Measurements from ENCODE around the gene FAM204A. TPM values are rescaled to one million over a fixed set of nuclear protein-coding genes. Genes with fewer than 3 reads are reported as not detected.
A peak's percentile ranks its signal among the peaks of the same experiment; 100 is the strongest.

The FAM204A gene
- total and polyA plus RNA-seq, 2 of the 13 experiments (the other 11 are each of a cell fraction or from before 2014, with no cell fraction given), result 9.2 to 61.0 TPM

DNA sequence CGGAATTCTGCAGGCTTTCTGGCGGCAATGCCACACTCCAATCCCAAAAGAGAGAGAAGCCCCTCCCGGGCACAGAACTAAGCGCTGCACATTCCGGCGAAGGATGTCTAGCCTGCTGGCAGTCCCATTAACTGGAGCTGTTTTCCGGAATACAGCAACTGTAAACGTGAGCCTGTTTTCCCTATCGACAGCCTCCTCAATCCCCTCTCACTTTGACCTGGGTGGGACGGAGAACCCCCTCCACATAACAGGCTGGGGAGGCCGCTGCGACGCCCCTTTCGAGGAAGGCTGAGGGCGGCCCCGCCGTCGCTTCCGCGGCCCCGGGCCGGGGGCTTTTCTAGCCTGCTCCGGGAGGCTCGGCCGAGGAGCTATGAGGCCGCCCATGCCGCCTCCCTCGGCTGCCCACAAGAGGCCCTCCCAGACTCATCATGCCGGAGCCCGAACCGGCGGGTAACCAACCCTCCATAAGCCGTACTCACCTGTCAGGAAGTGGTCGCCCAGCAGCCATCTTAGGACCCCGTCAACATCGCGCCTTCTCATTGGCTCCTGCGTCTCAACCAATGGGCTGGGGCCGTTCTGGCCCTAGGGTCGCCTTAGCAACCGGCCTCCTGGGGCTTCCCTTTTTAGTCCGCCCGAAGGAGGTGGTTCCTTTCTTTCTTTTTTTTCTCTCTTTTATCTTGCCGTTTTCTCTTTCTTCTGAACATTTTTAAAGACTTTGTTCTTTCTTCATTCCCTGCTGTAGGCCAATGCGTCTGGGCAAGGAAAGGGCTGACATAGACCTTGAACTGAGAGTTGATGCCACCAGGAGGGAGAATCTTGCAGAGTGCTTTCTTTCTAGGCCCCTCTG, at the start of gene FAM204A (continued):
- no peak for TF ChIP-seq PTBP1 (IDR thresholded peaks at IDR 0.05; ENCODE audit: low read depth, low read length, poor library complexity, severe bottlenecking)
- TF ChIP-seq SIX4 (CRISPR knock-in tag; IDR thresholded peaks at IDR 0.05), result no peak
- TF ChIP-seq, protein P1, sequence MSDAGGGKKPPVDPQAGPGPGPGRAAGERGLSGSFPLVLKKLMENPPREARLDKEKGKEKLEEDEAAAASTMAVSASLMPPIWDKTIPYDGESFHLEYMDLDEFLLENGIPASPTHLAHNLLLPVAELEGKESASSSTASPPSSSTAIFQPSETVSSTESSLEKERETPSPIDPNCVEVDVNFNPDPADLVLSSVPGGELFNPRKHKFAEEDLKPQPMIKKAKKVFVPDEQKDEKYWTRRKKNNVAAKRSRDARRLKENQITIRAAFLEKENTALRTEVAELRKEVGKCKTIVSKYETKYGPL (CRISPR knock-in tag; IDR thresholded peaks at IDR 0.05), result no peak
- no peak for TF ChIP-seq TRIM24 (CRISPR knock-in tag; IDR thresholded peaks at IDR 0.05)
- no peak for TF ChIP-seq THYN1 (CRISPR knock-in tag; IDR thresholded peaks at IDR 0.05; ENCODE audit: borderline replicate concordance, low read depth)
- TF ChIP-seq GPBP1L1 (CRISPR knock-in tag; IDR thresholded peaks at IDR 0.05), result no peak
- no peak for TF ChIP-seq ZSCAN21 (CRISPR knock-in tag; IDR thresholded peaks at IDR 0.05; ENCODE audit: borderline replicate concordance)
- TF ChIP-seq KDM6A (CRISPR knock-in tag; IDR thresholded peaks at IDR 0.05; ENCODE audit: low read depth), result no peak
- TF ChIP-seq RAD51 (IDR thresholded peaks at IDR 0.05; ENCODE audit: borderline replicate concordance), result no peak
- no peak for TF ChIP-seq ZNF337 (CRISPR knock-in tag; IDR thresholded peaks at IDR 0.05; ENCODE audit: borderline replicate concordance, low read depth)
- TF ChIP-seq MED1 (CRISPR knock-in tag; IDR thresholded peaks at IDR 0.05), result no peak
- TF ChIP-seq FOXP4 (CRISPR knock-in tag; IDR thresholded peaks at IDR 0.05), result no peak
- no peak for TF ChIP-seq PHF5A (CRISPR knock-in tag; IDR thresholded peaks at IDR 0.05; ENCODE audit: low read depth, unreplicated experiment)
- no peak for TF ChIP-seq PCBP2 (optimal IDR thresholded peaks at IDR 0.05; ENCODE audit: low read depth, low read length, poor library complexity, severe bottlenecking)
- no peak for TF ChIP-seq NFE2L1 (CRISPR knock-in tag; IDR thresholded peaks at IDR 0.05; ENCODE audit: borderline replicate concordance)
- no peak for TF ChIP-seq FLYWCH1 (CRISPR knock-in tag; IDR thresholded peaks at IDR 0.05)
- TF ChIP-seq ZNF569 (CRISPR knock-in tag; IDR thresholded peaks at IDR 0.05; ENCODE audit: borderline replicate concordance), result no peak
- TF ChIP-seq, protein P2, sequence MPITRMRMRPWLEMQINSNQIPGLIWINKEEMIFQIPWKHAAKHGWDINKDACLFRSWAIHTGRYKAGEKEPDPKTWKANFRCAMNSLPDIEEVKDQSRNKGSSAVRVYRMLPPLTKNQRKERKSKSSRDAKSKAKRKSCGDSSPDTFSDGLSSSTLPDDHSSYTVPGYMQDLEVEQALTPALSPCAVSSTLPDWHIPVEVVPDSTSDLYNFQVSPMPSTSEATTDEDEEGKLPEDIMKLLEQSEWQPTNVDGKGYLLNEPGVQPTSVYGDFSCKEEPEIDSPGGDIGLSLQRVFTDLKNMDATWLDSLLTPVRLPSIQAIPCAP (CRISPR knock-in tag; IDR thresholded peaks at IDR 0.05; ENCODE audit: low read depth), result no peak
- TF ChIP-seq SKIL (CRISPR knock-in tag; IDR thresholded peaks at IDR 0.05; ENCODE audit: borderline replicate concordance), result no peak
- no peak for TF ChIP-seq MAFK (conservative IDR thresholded peaks at IDR 0.05 in 1 of 2, IDR thresholded peaks at IDR 0.05 in 1 of 2; ENCODE audit: low read length in 2 of 2)
- TF ChIP-seq REXO4 (CRISPR knock-in tag; IDR thresholded peaks at IDR 0.05; ENCODE audit: borderline replicate concordance), result no peak
- TF ChIP-seq ZNF605 (CRISPR knock-in tag; IDR thresholded peaks at IDR 0.05), result peak; percentile 70; the same call in 1 of the 2 replicates
